Fibroblast of upper back skin (primary cell): ENCODE results near the gene PLEK.
"Not testable (repeated sequence)": the region's sequence is repeated elsewhere in the genome, so short reads cannot be mapped to it uniquely, and the experiment has no call there.

ENCODE experiments used
- DNase-seq: peaks from one replicate; pipeline ENCODE4 v3.0.0-alpha.2; 2013

The PLEK gene

GRCh38 chr2:68356599-68357239 lies 8.4 kb upstream of the PLEK start:
- no peak for DNase-seq

- peak; percentile 18 for DNase-seq
Observed at GRCh38 chr2:68357605-68358337, 7.3 kb upstream of the PLEK start.

GRCh38 chr2:68359889-68360288 lies 5.2 kb upstream of the PLEK start:
- DNase-seq, result no peak

GRCh38 chr2:68362069-68362468 lies 3.0 kb upstream of the PLEK start:
- DNase-seq, result peak; percentile 25

GRCh38 chr2:68362749-68363148 lies 2.3 kb upstream of the PLEK start:
- no peak for DNase-seq

GRCh38 chr2:68363721-68364120 lies 1.4 kb upstream of the PLEK start:
- DNase-seq, result no peak

- no peak for DNase-seq
Observed at GRCh38 chr2:68366083-68366560, 1.0 kb downstream of the PLEK start.

- DNase-seq, result no peak
Observed at GRCh38 chr2:68367953-68368653, 3.0 kb downstream of the PLEK start.

- peak; percentile 48 for DNase-seq
Observed at GRCh38 chr2:68368654-68369336, 3.7 kb downstream of the PLEK start.

- DNase-seq, result no peak
Observed at GRCh38 chr2:68369337-68369734, 4.3 kb downstream of the PLEK start.

GRCh38 chr2:68371138-68371537 lies 6.1 kb downstream of the PLEK start:
- no peak for DNase-seq

- no peak for DNase-seq
Observed at GRCh38 chr2:68371581-68371980, 6.5 kb downstream of the PLEK start.

GRCh38 chr2:68372485-68372884 lies 7.4 kb downstream of the PLEK start:
- no peak for DNase-seq

- DNase-seq, result no peak
Observed at GRCh38 chr2:68374184-68374583, 9.1 kb downstream of the PLEK start.

GRCh38 chr2:68375582-68375981 lies 10.5 kb downstream of the PLEK start:
- no peak for DNase-seq

- no peak for DNase-seq
Observed at GRCh38 chr2:68377137-68377780, 12.2 kb downstream of the PLEK start.

GRCh38 chr2:68378779-68379178 lies 13.7 kb downstream of the PLEK start:
- not testable (repeated sequence) for DNase-seq

GRCh38 chr2:68379184-68379708 lies 14.2 kb downstream of the PLEK start:
- no peak for DNase-seq

GRCh38 chr2:68383778-68384177 lies 18.7 kb downstream of the PLEK start:
- DNase-seq, result no peak

GRCh38 chr2:68384485-68385107 lies 19.5 kb downstream of the PLEK start:
- DNase-seq, result no peak

GRCh38 chr2:68385220-68385906 lies 20.3 kb downstream of the PLEK start:
- DNase-seq, result no peak
